ENCODE measurements around the gene PHETA1. TPM values are rescaled to one million over a fixed set of nuclear protein-coding genes. Genes with fewer than 3 reads are reported as not detected.

The PHETA1 gene
- total and polyA plus RNA-seq, 2 of the 13 experiments (the other 11 are each of a cell fraction or from before 2014, with no cell fraction given) = 11.3 to 20.8 TPM

DNA sequence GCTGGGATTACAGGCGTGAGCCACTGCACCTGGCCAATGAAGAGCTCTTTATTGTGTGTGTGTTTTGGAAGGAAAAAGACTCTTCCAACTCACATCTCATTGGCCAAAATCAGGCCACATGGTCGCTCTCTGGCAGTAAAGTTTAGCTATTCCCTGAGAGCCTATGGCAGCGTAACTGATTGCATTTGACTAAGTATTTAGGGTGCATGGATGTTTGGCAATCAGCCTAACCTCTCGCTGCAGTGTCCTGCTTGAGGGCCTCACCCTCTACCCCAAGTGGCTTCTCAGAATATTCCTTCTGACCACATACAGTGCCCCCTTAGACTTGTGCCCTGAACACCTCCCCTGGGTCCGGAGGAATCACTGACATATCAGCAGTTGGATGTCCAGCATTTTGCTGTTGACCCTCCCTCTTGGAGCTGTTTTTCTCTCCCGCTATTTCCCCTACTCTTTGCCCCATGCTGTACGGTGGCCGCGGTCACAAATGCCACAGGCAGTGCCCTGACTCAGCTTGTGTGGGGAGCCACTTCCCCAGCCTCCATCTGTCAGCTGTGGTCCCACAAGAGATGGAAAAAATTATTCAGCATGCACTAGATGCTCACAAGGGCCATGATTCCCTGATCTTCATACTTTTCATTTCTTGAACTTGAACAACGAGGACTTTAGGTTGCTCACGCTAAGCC, 9.5 kb downstream of the PHETA1 start:
- BruUV-seq (replicated peaks) = no TSS peak
- Histone ChIP-seq H3K27ac (ENCODE audit: extremely low read length, insufficient read depth, low read length) (no peak overlapping the region), H3K9me3 (ENCODE audit: low read length) (no peaks in the 10 kb centered on the region), H3K79me2 (ENCODE audit: insufficient read depth, low read length) (no peaks in the 10 kb centered on the region), H3K27me3 (ENCODE audit: control insufficient read depth in 1 of 2, insufficient read depth in 2 of 2, low read length in 2 of 2) (no peaks in the 10 kb centered on the region; a peak in 1 of 5 replicates), H3K4me1 (ENCODE audit: insufficient read depth, low read length) (peaks cover 49% of the 10 kb centered on the region), H3K4me3 (replicated peaks in 1 of 3; ENCODE audit: insufficient read depth in 1 of 3, low read depth in 2 of 3, low read length in 3 of 3) (no peak overlapping the region; a peak in 1 of 6 replicates), H3K9ac (ENCODE audit: insufficient read depth, low read depth, low read length) (no peak overlapping the region), H3K36me3 (replicated peaks in 1 of 2; ENCODE audit: control insufficient read depth in 1 of 2, insufficient read depth in 2 of 2, low read length in 2 of 2) (peaks cover 0 to 9% of the 10 kb centered on the region in 2 experiments; a peak in 2 of 5 replicates), H4K20me1 (ENCODE audit: insufficient read depth, low read length) (no peaks in the 10 kb centered on the region; the same call in 1 of the 2 replicates), H2AFZ (ENCODE audit: low read length) (no peak overlapping the region), H3K4me2 (ENCODE audit: low read depth, low read length) (peak overlapping the region; percentile 69)
- ChIA-PET CTCF (ENCODE audit: low intra/inter-chr PET ratio, low total read pairs) (no interaction called here), POLR2A (interaction anchor here (1.5 kb wide), 1 partner anchor 9 kb away, joined by 15 read pairs; the partner anchor contains the start of gene PHETA1)
- intact Hi-C loops (cut with micrococcal nuclease; ENCODE audit: unreplicated experiment) (no loop called here), in situ Hi-C loops (cut with HindIII; ENCODE audit: extremely low pct_ligation_motif_present, low pct_unique_long_range_greater_than_20kb) (no loop called here)
- DNase-seq (ENCODE audit: low spot score) (no peak), FAIRE-seq (no peak), ATAC-seq (peak; percentile 18)
- WGBS (ENCODE audit: low lambda C conversion rate) = 24% methylated on average over 11 of the region's 11 CpGs
- 0 out of 2 replicates have a peak, but pooled peaks have one; percentile 24 for TF ChIP-seq HOXA5 (CRISPR knock-in tag; IDR thresholded peaks at IDR 0.05)
- peak; percentile 24; the same call in 1 of the 2 replicates for TF ChIP-seq POLR2G (IDR thresholded peaks at IDR 0.05; ENCODE audit: low read depth, low read length)
- TF ChIP-seq, protein P1, sequence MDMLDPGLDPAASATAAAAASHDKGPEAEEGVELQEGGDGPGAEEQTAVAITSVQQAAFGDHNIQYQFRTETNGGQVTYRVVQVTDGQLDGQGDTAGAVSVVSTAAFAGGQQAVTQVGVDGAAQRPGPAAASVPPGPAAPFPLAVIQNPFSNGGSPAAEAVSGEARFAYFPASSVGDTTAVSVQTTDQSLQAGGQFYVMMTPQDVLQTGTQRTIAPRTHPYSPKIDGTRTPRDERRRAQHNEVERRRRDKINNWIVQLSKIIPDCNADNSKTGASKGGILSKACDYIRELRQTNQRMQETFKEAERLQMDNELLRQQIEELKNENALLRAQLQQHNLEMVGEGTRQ (IDR thresholded peaks at IDR 0.05; ENCODE audit: low read depth, low read length) = no peak
- TF ChIP-seq, protein P1 (CRISPR knock-in tag; IDR thresholded peaks at IDR 0.05; ENCODE audit: borderline replicate concordance) = peak; percentile 42; the same call in 1 of the 2 replicates
- TF ChIP-seq SRF (IDR thresholded peaks at IDR 0.05; ENCODE audit: low read depth, low read length) = no peak
- TF ChIP-seq ZNF20 (CRISPR knock-in tag; IDR thresholded peaks at IDR 0.05) = no peak
- TF ChIP-seq POLR2A (IDR thresholded peaks at IDR 0.05; ENCODE audit: insufficient read depth in 1 of 2, low read depth in 2 of 2, low read length in 2 of 2) = 0 out of 4 replicates have a peak, but pooled peaks of 1 of the 2 experiments have one; percentile 32
- TF ChIP-seq BORCS8-MEF2B (CRISPR knock-in tag; IDR thresholded peaks at IDR 0.05) = peak; percentile 7; the same call in 1 of the 2 replicates
- TF ChIP-seq KDM2A (CRISPR knock-in tag; IDR thresholded peaks at IDR 0.05; ENCODE audit: borderline replicate concordance, low read depth) = peak; percentile 61
- TF ChIP-seq ZNF317 (CRISPR knock-in tag; IDR thresholded peaks at IDR 0.05) = no peak
- 0 out of 2 replicates have a peak, but pooled peaks have one; percentile 35 for TF ChIP-seq ZNF274 (CRISPR knock-in tag; IDR thresholded peaks at IDR 0.05)
- 0 out of 2 replicates have a peak, but pooled peaks have one; percentile 17 for TF ChIP-seq ZFY (CRISPR knock-in tag; IDR thresholded peaks at IDR 0.05)
- TF ChIP-seq ZNF605 (CRISPR knock-in tag; IDR thresholded peaks at IDR 0.05) = 0 out of 2 replicates have a peak, but pooled peaks have one; percentile 43
